MM.1S (cell line): ENCODE measurements around the gene UBASH3A.

Experiments used
- EZH2 ChIP-seq: fragments of 300-600 bp; sonication (generic); optimal IDR thresholded peaks from 2 replicates; pipeline ENCODE3; 2017; ENCODE audit warnings: low read depth, mild to moderate bottlenecking, antibody characterized with exemption, low read length, mixed read lengths
- EZH2phosphoT487 ChIP-seq: fragments of 300-600 bp; sonication (generic); IDR thresholded peaks from 2 replicates; pipeline ENCODE4 v1.6.1; 2018; ENCODE audit warnings: antibody characterized with exemption, low read length
- TF ChIP-seq, protein P1 (sequence below): fragments of 300-600 bp; sonication (generic); IDR thresholded peaks from 2 replicates; pipeline ENCODE4 v1.5.1; 2016; ENCODE audit warnings: antibody characterized with exemption, low read length, mixed read lengths

DNA sequence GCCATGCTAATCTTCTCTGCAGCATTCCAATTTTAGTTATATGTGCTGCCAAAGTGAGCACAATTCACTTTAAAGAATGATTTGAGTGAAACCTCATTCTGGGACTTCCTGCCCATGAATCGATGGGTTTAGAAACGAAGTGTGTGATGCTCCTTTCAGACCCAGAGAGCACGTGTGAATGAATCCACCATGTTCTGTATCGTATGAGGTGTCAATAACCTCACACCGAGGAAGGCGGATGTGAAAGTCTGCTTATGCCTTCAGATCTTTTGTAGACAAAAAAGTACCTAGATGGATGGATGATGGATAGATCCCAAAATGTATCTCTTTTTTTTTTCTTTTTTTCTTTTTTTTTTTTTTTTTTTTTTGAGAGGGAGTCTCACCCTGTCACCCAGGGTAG, 13.8 kb downstream of the UBASH3A start:
- TF ChIP-seq EZH2 (no peak), EZH2phosphoT487 (no peak)
- TF ChIP-seq, protein P1, sequence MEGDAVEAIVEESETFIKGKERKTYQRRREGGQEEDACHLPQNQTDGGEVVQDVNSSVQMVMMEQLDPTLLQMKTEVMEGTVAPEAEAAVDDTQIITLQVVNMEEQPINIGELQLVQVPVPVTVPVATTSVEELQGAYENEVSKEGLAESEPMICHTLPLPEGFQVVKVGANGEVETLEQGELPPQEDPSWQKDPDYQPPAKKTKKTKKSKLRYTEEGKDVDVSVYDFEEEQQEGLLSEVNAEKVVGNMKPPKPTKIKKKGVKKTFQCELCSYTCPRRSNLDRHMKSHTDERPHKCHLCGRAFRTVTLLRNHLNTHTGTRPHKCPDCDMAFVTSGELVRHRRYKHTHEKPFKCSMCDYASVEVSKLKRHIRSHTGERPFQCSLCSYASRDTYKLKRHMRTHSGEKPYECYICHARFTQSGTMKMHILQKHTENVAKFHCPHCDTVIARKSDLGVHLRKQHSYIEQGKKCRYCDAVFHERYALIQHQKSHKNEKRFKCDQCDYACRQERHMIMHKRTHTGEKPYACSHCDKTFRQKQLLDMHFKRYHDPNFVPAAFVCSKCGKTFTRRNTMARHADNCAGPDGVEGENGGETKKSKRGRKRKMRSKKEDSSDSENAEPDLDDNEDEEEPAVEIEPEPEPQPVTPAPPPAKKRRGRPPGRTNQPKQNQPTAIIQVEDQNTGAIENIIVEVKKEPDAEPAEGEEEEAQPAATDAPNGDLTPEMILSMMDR, result no peak
